Activated naive CD4-positive, alpha-beta T cell treated with anti-CD3 and anti-CD28 coated beads, Interleukin-2, amount 50 U/mL, for 72 hours (primary cell): Measurements from ENCODE around the gene NFYC. TPM values are rescaled to one million over a fixed set of nuclear protein-coding genes. Genes with fewer than 3 reads are reported as not detected.

ENCODE experiments used
- ATAC-seq, 2 donors: fragments of 150-1000 bp; cut with Tn5 transposase; 2 replicates each; pipeline ENCODE4 v1.10.0; 2021; ENCODE audit warnings: mild to moderate bottlenecking in 2 of 2, moderate library complexity in 2 of 2
- DNase-seq, 2 donors: peaks; one replicate each; pipeline ENCODE4 v3.0.0; 2021 to 2022; ENCODE audit warnings: low spot score in 2 of 2
- H3K27ac Mint-ChIP-seq, 2 donors: one replicate each; pipeline ENCODE4 v1.8.0; 2022; ENCODE audit warnings: mild to moderate bottlenecking in 2 of 2, mixed read lengths in 2 of 2
- H3K36me3 Mint-ChIP-seq, 2 donors: one replicate each; pipeline ENCODE4 v1.8.0; 2022; ENCODE audit warnings: mixed read lengths in 2 of 2
- H3K9me3 Mint-ChIP-seq, 2 donors: one replicate each; pipeline ENCODE4 v1.8.0; 2022; ENCODE audit warnings: mixed read lengths in 2 of 2
- total RNA-seq, 2 donors: library from RNA; stranded (reverse); gene quantifications; one replicate each; pipeline ENCODE4 v1.2.3, GENCODE V29; 2022

The NFYC gene
- total RNA-seq, 2 donors from 2014 or later = 58.9 to 62.5 TPM

DNA sequence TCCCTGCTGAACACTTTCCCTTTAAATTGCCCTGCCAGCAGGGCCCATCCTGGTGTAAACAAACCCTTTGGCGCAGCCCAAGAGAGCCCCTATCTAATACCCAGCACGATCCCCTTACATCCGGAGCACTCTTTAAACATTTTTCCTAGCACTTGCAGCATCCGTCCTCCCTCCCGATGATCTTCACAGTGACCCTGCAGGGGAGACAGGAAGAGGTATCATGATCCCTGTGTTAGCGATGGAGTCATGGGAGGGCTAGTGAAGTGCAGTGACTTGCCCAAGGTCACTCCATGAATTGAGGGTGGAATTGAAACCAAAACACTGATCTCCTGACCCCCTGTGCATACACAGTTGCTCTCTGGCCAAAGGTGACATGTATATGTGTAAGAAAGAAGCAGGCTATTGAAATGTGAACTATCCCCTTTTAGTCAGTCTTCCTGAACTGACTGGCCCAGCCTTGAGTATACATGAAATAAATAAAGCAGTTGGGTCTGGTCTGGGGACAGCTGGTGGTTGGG, 82.3 kb downstream of the NFYC start:
- H3K36me3 Mint-ChIP-seq = peaks cover 7 to 18% of the 10 kb centered on the region in 2 donors
- peak; percentile 41 to 48 for ATAC-seq

DNA sequence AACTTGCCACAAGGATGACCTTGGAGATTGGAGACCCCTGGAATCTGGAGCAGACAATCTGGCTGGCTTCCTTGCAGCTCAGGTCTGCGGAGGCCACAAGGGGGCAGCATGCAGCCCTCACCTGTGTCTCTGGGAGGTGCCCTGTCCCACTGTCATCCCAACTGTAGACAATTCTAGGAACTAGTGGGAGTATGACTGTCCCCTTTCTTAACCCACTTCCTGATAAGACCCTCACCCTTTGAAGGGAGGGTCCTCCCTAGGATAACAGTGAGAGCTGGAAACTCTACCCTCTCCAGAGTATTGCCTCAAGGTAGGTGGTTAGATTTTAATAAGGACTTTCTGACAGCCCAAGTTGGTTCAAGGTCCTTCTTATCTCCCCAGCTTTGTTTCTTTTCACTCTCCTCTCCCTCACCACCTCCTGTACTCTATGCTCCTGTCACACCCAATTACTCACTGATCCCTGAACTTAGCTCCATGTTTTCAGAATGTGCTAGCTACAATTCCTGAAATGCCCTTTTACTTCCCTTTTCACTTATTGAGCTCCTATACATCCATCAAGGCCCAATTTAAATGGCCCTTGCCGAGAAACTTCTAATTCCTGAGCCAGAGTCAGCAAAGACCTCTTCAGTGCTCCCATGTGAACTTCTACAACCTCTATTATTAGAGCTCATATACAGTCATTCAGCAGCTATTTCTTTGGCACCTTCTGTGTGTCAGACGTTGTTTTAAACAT, 82.9 kb downstream of the NFYC start:
- Mint-ChIP-seq H3K9me3 (peaks cover 0 to 11% of the 10 kb centered on the region in 2 donors), H3K27ac (peak overlapping the region in 1 of 2 donors; percentile 53), H3K36me3 (peaks cover 7 to 17% of the 10 kb centered on the region in 2 donors)
- ATAC-seq (peak; percentile 77 to 80), DNase-seq (peak in 1 of 2 donors; percentile 66)

More for the DNA sequence above, 82.3 kb downstream of the NFYC start:
- no peak for DNase-seq
- Mint-ChIP-seq H3K27ac (no peak overlapping the region), H3K9me3 (peaks cover 0 to 11% of the 10 kb centered on the region in 2 donors)

- H3K36me3 Mint-ChIP-seq = peaks cover 7 to 17% of the 10 kb centered on the region in 2 donors
- peaks cover 0 to 11% of the 10 kb centered on the region in 2 donors for H3K9me3 Mint-ChIP-seq
- ATAC-seq = no peak
- peak overlapping the region in 1 of 2 donors; percentile 58 for H3K27ac Mint-ChIP-seq
- DNase-seq = no peak
Observed at GRCh38 chr1:40776236-40777072, 85.0 kb downstream of the NFYC start.

GRCh38 chr1:40777224-40777970, 85.9 kb downstream of the NFYC start:
- DNase-seq (no peak), ATAC-seq (no peak)
- Mint-ChIP-seq H3K36me3 (peaks cover 7 to 17% of the 10 kb centered on the region in 2 donors), H3K9me3 (peaks cover 0 to 11% of the 10 kb centered on the region in 2 donors), H3K27ac (no peak overlapping the region)

- DNase-seq (no peak), ATAC-seq (no peak)
- peaks cover 12 to 16% of the 10 kb centered on the region in 2 donors for H3K36me3 Mint-ChIP-seq
- H3K27ac Mint-ChIP-seq = no peak overlapping the region
- peaks cover 0 to 11% of the 10 kb centered on the region in 2 donors for H3K9me3 Mint-ChIP-seq
Observed at GRCh38 chr1:40780678-40781607, 89.4 kb downstream of the NFYC start.

DNA sequence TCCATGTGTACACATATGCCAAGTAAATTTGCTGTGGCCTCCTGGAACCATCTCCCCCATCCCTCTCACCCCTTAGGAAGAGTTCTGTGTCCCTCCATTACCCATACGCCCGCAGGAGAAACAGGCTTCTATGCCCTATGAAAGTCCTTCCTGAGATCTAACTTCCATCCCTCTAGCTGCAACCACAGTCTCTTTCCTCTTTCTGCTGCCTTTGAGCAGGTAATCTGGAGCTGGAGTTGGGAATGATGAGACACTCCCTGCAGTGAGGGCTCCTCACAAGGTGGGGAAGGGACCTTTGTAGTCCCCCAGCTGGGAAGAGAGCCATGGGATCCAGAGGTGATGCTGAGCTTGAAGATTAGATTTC, 90.1 kb downstream of the NFYC start:
- Mint-ChIP-seq H3K9me3 (peaks cover 0 to 9% of the 10 kb centered on the region in 2 donors), H3K27ac (no peak overlapping the region), H3K36me3 (peaks cover 8 to 10% of the 10 kb centered on the region in 2 donors)
- DNase-seq = no peak
- no peak for ATAC-seq

DNA sequence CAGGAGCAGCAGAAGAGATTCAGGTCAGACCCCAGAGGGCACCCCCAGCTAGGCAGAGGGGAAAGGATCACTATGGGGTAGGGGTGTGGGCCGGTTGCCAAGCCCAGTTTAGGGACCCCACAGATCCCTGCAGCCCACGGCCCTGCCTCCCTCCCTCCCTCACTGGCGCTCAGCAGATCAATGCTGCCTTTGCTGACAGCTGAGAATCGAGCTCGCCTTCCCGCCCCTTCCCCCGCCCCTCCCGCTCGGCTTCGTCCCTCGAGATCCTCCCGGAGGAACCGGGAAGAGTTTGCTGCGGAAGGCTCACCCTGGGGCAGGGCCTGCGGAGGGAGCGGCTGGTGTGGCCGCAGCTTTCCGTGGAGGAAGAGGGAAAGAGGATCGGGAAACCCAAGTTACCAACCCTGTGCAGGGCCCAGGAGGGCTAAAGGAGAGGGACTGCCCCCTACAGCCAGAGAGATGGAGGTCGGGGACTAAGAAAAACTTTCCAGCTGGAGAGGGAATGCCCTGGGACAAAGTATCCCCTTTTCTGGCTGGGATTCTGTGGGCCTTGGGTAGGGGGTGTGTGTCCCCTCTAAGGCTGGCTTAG, 91.0 kb downstream of the NFYC start:
- Mint-ChIP-seq H3K36me3 (peaks cover 1 to 4% of the 10 kb centered on the region in 2 donors), H3K9me3 (peaks cover 0 to under 1% of the 10 kb centered on the region in 2 donors), H3K27ac (no peak overlapping the region)
- no peak for ATAC-seq
- no peak for DNase-seq

DNA sequence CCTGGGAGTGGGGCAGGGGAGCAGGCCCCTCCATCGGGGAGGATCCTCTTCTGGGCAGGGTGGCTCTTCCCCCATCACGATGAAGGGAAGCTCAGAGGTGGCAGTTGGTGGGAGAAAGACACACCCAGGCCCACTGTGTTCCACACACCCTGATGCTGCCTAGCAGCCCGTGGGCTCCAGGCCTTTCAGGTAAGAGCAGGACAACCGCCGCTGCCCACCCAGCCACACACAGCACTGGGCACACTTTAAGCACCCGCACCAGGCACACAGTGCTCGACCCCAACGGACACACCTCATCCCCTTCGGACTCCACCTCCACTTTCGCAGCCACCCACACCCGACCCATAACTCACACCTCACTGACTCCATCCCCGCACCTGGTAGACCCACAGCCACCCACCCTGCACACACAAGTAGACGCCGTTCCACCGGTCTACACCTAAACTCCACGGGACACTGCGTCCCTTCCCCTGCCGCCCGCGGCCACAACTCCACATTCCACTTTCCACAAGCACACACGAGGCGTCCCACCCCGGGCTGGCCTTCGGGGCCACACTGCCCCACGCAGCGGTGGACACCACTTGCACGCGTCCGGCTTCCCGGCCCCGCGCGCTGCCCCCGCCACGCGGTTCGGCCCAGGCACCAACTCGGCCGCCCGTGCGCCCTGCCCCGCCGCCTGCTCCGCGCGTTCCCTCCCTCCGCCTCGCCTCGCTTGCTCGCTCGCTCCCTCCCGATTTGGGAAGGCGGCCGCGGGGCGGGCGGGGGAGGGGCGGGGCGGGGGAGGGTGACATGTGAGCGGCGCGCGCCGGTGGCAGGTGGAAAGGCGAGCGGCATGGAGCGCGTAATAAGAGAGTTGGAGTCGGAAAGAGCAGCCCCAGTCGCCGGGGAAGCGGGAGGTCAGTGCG, 91.7 kb downstream of the NFYC start, which contains the start of gene KCNQ4:
Gene KCNQ4 (plus strand): TSS at position 787 of the 905 bp plus-strand sequence. CDS start 307 bp downstream, outside the sequence.
- DNase-seq = no peak
- H3K9me3 Mint-ChIP-seq = no peaks in the 10 kb centered on the region
- H3K36me3 Mint-ChIP-seq = peaks cover 0 to 4% of the 10 kb centered on the region in 2 donors
- ATAC-seq = peak; percentile 44 to 45
- H3K27ac Mint-ChIP-seq = no peak within 1 kb of the TSS

GRCh38 chr1:40784141-40784770, 92.8 kb downstream of the NFYC start:
- DNase-seq = no peak
- no peaks in the 10 kb centered on the region for H3K9me3 Mint-ChIP-seq
- peak in 1 of 2 donors; percentile 25 for ATAC-seq
- H3K27ac Mint-ChIP-seq = no peak overlapping the region
- peaks cover 0 to 4% of the 10 kb centered on the region in 2 donors for H3K36me3 Mint-ChIP-seq

- no peak for DNase-seq
- Mint-ChIP-seq H3K36me3 (peaks cover 0 to 4% of the 10 kb centered on the region in 2 donors), H3K9me3 (no peaks in the 10 kb centered on the region), H3K27ac (no peak overlapping the region)
- no peak for ATAC-seq
Observed at GRCh38 chr1:40784771-40785151, 93.3 kb downstream of the NFYC start.

GRCh38 chr1:40785446-40785845, 93.9 kb downstream of the NFYC start:
- Mint-ChIP-seq H3K36me3 (peaks cover 0 to 4% of the 10 kb centered on the region in 2 donors), H3K27ac (no peak overlapping the region), H3K9me3 (no peaks in the 10 kb centered on the region)
- ATAC-seq (no peak), DNase-seq (no peak)

- Mint-ChIP-seq H3K9me3 (no peaks in the 10 kb centered on the region), H3K36me3 (peaks cover 0 to 4% of the 10 kb centered on the region in 2 donors), H3K27ac (no peak overlapping the region)
- no peak for DNase-seq
- ATAC-seq = no peak
Observed at GRCh38 chr1:40786171-40786994, 94.9 kb downstream of the NFYC start.

- DNase-seq (no peak), ATAC-seq (no peak)
- H3K36me3 Mint-ChIP-seq = peaks cover 0 to 4% of the 10 kb centered on the region in 2 donors
- H3K9me3 Mint-ChIP-seq = no peaks in the 10 kb centered on the region
- H3K27ac Mint-ChIP-seq = peak overlapping the region in 1 of 2 donors; percentile 65
Observed at GRCh38 chr1:40786995-40787705, 95.6 kb downstream of the NFYC start.
